WTC11 (cell line): ENCODE data around the gene GSK3B. TPM values are rescaled to one million over a fixed set of nuclear protein-coding genes. Genes with fewer than 3 reads are reported as not detected.

Experiments
- ATAC-seq: fragments of 200-7000 bp; cut with Tn5 transposase; 2 replicates; pipeline ENCODE4 v1.10.0; 2021; ENCODE audit warnings: mild to moderate bottlenecking, moderate library complexity
- CTCF ChIA-PET: fragments of 300-600 bp; sonication (Branson Sonifier 250); formaldehyde crosslinking; loops from one replicate; lab custom pipeline; 2021; ENCODE audit warnings: antibody characterized with exemption; lab: Charles Lee
- POLR2A ChIA-PET: fragments of 350-600 bp; sonication (Branson Sonifier 250); formaldehyde crosslinking; loops from one replicate; lab custom pipeline; 2021; ENCODE audit warnings: antibody characterized with exemption; lab: Charles Lee
- DNase-seq: peaks from one replicate; pipeline ENCODE4 v3.0.0; 2021; ENCODE audit warnings: low spot score
- H3K27ac Mint-ChIP-seq: 2 replicates; pipeline ENCODE4 v1.8.0; 2021; ENCODE audit warnings: mixed read lengths
- H3K27me3 Mint-ChIP-seq: 2 replicates; pipeline ENCODE4 v1.8.0; 2021; ENCODE audit warnings: low read depth, mild to moderate bottlenecking, moderate library complexity, mixed read lengths
- H3K36me3 Mint-ChIP-seq: 2 replicates; pipeline ENCODE4 v1.8.0; 2021; ENCODE audit warnings: mixed read lengths
- H3K4me1 Mint-ChIP-seq: 2 replicates; pipeline ENCODE4 v1.8.0; 2022; ENCODE audit warnings: mixed read lengths
- H3K4me3 Mint-ChIP-seq: 2 replicates; pipeline ENCODE4 v1.8.0; 2021; ENCODE audit warnings: mild to moderate bottlenecking, moderate library complexity, mixed read lengths
- H3K9me3 Mint-ChIP-seq: 2 replicates; pipeline ENCODE4 v1.8.0; 2021; ENCODE audit warnings: mixed read lengths
- AFF4 ChIP-seq: sonication (generic); formaldehyde crosslinking; IDR thresholded peaks from 2 replicates; pipeline ENCODE4 v1.8.1; 2023; ENCODE audit warnings: mild to moderate bottlenecking, missing genetic modification reagents, borderline replicate concordance
- ATF3 ChIP-seq: sonication (generic); formaldehyde crosslinking; conservative IDR thresholded peaks from 2 replicates; pipeline ENCODE4 v1.8.1; 2022; ENCODE audit warnings: mild to moderate bottlenecking, missing genetic modification reagents
- E2F4 ChIP-seq: sonication (generic); formaldehyde crosslinking; IDR thresholded peaks from 2 replicates; pipeline ENCODE4 v1.8.1; 2022; ENCODE audit warnings: low read depth, mild to moderate bottlenecking, moderate library complexity, missing genetic modification reagents, borderline replicate concordance
- E2F5 ChIP-seq: sonication (generic); formaldehyde crosslinking; IDR thresholded peaks from 2 replicates; pipeline ENCODE4 v1.8.1; 2022; ENCODE audit warnings: mild to moderate bottlenecking, moderate library complexity, missing genetic modification reagents
- ELF4 ChIP-seq: sonication (generic); formaldehyde crosslinking; IDR thresholded peaks from 2 replicates; pipeline ENCODE4 v1.8.1; 2022; ENCODE audit warnings: low read depth, mild to moderate bottlenecking, moderate library complexity, missing genetic modification reagents
- HMGA2 ChIP-seq: fragments of 250-450 bp; sonication (Bioruptor Pico); IDR thresholded peaks from 2 replicates; pipeline ENCODE4 v1.4.0; 2021; ENCODE audit warnings: mild to moderate bottlenecking, moderate library complexity
- MYBL2 ChIP-seq: sonication (generic); formaldehyde crosslinking; IDR thresholded peaks from 2 replicates; pipeline ENCODE4 v1.8.1; 2023; ENCODE audit warnings: mild to moderate bottlenecking, moderate library complexity, missing genetic modification reagents
- NFATC4 ChIP-seq: fragments of 250-450 bp; sonication (Bioruptor Pico); IDR thresholded peaks from 2 replicates; pipeline ENCODE4 v1.9.0; 2021; ENCODE audit warnings: mild to moderate bottlenecking
- NFYB ChIP-seq: sonication (generic); formaldehyde crosslinking; conservative IDR thresholded peaks from 2 replicates; pipeline ENCODE4 v1.8.0; 2022; ENCODE audit warnings: low read depth, missing genetic modification reagents
- NR2C2 ChIP-seq: sonication (generic); formaldehyde crosslinking; IDR thresholded peaks from 2 replicates; pipeline ENCODE4 v1.8.0; 2022; ENCODE audit warnings: mild to moderate bottlenecking, missing genetic modification reagents
- PREB ChIP-seq: sonication (generic); formaldehyde crosslinking; IDR thresholded peaks from 2 replicates; pipeline ENCODE4 v1.8.1; 2022; ENCODE audit warnings: mild to moderate bottlenecking, missing genetic modification reagents, moderate library complexity, borderline replicate concordance
- USF2 ChIP-seq: sonication (generic); formaldehyde crosslinking; IDR thresholded peaks from 2 replicates; pipeline ENCODE4 v1.8.1; 2023; ENCODE audit warnings: mild to moderate bottlenecking, missing genetic modification reagents, moderate library complexity
- ZNF138 ChIP-seq: sonication (generic); formaldehyde crosslinking; conservative IDR thresholded peaks from 2 replicates; pipeline ENCODE4 v1.8.1; 2022; ENCODE audit warnings: mild to moderate bottlenecking, moderate library complexity, missing genetic modification reagents
- ZNF416 ChIP-seq: fragments of 250-450 bp; sonication (Bioruptor Pico); IDR thresholded peaks from 2 replicates; pipeline ENCODE4 v1.9.0; 2021; ENCODE audit warnings: mild to moderate bottlenecking, inconsistent platforms
- ZNF425 ChIP-seq: fragments of 250-450 bp; sonication (Bioruptor Pico); conservative IDR thresholded peaks from 2 replicates; pipeline ENCODE4 v1.9.0; 2021; ENCODE audit warnings: mild to moderate bottlenecking
- total RNA-seq: library from RNA; stranded (reverse); gene quantifications from 3 replicates; pipeline ENCODE4 v1.2.3, GENCODE V29; 2021

The GSK3B gene
- total RNA-seq, 1 experiment from 2014 or later = 48.9 TPM

- Mint-ChIP-seq H3K4me1 (peaks cover 3% of the 10 kb centered on the region), H3K27me3 (no peaks in the 10 kb centered on the region), H3K9me3 (no peaks in the 10 kb centered on the region), H3K27ac (no peak overlapping the region; the same call in 1 of the 2 replicates), H3K36me3 (peaks cover 22% of the 10 kb centered on the region), H3K4me3 (no peak overlapping the region)
- ChIA-PET CTCF (no interaction called here), POLR2A (no interaction called here)
- no peak for ATAC-seq
- no peak for DNase-seq
- TF ChIP-seq PREB (CRISPR knock-in tag) = no peak
- TF ChIP-seq E2F5 (CRISPR knock-in tag) = no peak
- TF ChIP-seq AFF4 (CRISPR knock-in tag) = no peak
- no peak for TF ChIP-seq ZNF416 (CRISPR knock-in tag)
- TF ChIP-seq ZNF138 (CRISPR knock-in tag) = no peak
- no peak for TF ChIP-seq ELF4 (CRISPR knock-in tag)
- TF ChIP-seq ATF3 (CRISPR knock-in tag) = no peak
Observed at GRCh38 chr3:120102232-120102631, 8.0 kb upstream of the GSK3B start.

GRCh38 chr3:120101624-120102023, 7.4 kb upstream of the GSK3B start:
- ATAC-seq (no peak), DNase-seq (no peak)
- ChIA-PET CTCF (interaction anchor here (1.3 kb wide), 1 partner anchor 210 kb away, joined by 3 read pairs; no protein-coding TSS in a partner anchor), POLR2A (interaction anchor here (0.7 kb wide), 1 partner anchor 195 kb away, joined by 17 read pairs; no protein-coding TSS in a partner anchor)
- no peak overlapping the region for H3K4me3 Mint-ChIP-seq
- H3K9me3 Mint-ChIP-seq = no peaks in the 10 kb centered on the region
- no peak overlapping the region for H3K27ac Mint-ChIP-seq
- peaks cover 24% of the 10 kb centered on the region for H3K36me3 Mint-ChIP-seq
- H3K27me3 Mint-ChIP-seq = no peaks in the 10 kb centered on the region
- TF ChIP-seq USF2 (CRISPR knock-in tag) (no peak), NFYB (CRISPR knock-in tag) (no peak), MYBL2 (CRISPR knock-in tag) (no peak), E2F4 (CRISPR knock-in tag) (no peak), NFATC4 (CRISPR knock-in tag) (no peak), HMGA2 (no peak), ZNF425 (no peak), NR2C2 (CRISPR knock-in tag) (no peak)
- H3K4me1 Mint-ChIP-seq = peaks cover 9% of the 10 kb centered on the region
